ENCODE results near the gene SALL1.

- TF ChIP-seq EZH2 (IDR thresholded peaks at IDR 0.05; ENCODE audit: low read length) (no peak), CTCF (optimal IDR thresholded peaks at IDR 0.05 in 1 of 3, IDR thresholded peaks at IDR 0.05 in 1 of 3, conservative IDR thresholded peaks at IDR 0.05 in 1 of 3; ENCODE audit: extremely low read depth in 1 of 3, insufficient read depth in 2 of 3, low read length in 3 of 3) (no peak)
Observed at GRCh38 chr16:51137097-51137496, 14.0 kb downstream of the SALL1 start.
